Mucosa of descending colon (tissue), 3 donors: ENCODE measurements around the gene TFR2. TPM values are rescaled to one million over a fixed set of nuclear protein-coding genes. Genes with fewer than 3 reads are reported as not detected.

Experiments
- ATAC-seq: fragments of 200-7000 bp; cut with Tn5 transposase; one replicate; pipeline ENCODE4 v1.9.1; 2020; ENCODE audit warnings: mild to moderate bottlenecking, moderate library complexity
- DNase-seq, 3 donors: peaks; one replicate each; pipeline ENCODE4 v3.0.0-alpha.2; 2020
- H3K36me3 ChIP-seq: fragments of 200-600 bp; one replicate; pipeline ENCODE4 v1.8.0; 2021; ENCODE audit warnings: low read depth, mild to moderate bottlenecking
- H3K4me1 ChIP-seq: fragments of 200-600 bp; one replicate; pipeline ENCODE4 v1.8.0; 2021; ENCODE audit warnings: low read depth, mild to moderate bottlenecking
- H3K4me3 ChIP-seq: fragments of 200-600 bp; one replicate; pipeline ENCODE4 v1.8.0; 2021; ENCODE audit warnings: mild to moderate bottlenecking
- H3K9me3 ChIP-seq: fragments of 200-600 bp; one replicate; pipeline ENCODE4 v1.8.0; 2021; ENCODE audit warnings: mild to moderate bottlenecking
- CTCF ChIP-seq: fragments of 200-600 bp; IDR thresholded peaks from one replicate; pipeline ENCODE4 v1.8.0; 2022; ENCODE audit warnings: antibody characterized with exemption, mild to moderate bottlenecking
- intact Hi-C, 2 donors: fragments of 100-400 bp; cut with DNase I in 1 of 2; cut with micrococcal nuclease in 1 of 2; formaldehyde crosslinking; loops; one replicate each; pipeline versions ENCODE4 v1.11.0 to v1.11.1; 2022; cut with DNase I, micrococcal nuclease
- total RNA-seq, 3 donors: library from RNA; stranded (reverse); fragmentation: NEBNext Ultra II Directional in 2 of 3; extraction: Animal tissue kit (Norgen Biotek cat#: 25700) in 2 of 3; gene quantifications; one replicate each; pipeline versions ENCODE4 v1.2.1 to v1.2.4, GENCODE V29; 2021 to 2023
- donor health status: DM: no; HTN: no; CAD: no; lungs with moderate emphysema.
- donor health status: DM: no; HTN: no; CAD: no.
- donor health status: DM: no; HTN: yes; CAD: no.

Gene TFR2
- total RNA-seq, 3 donors from 2014 or later, result 0.57 to 1.2 (median 1.1) TPM

- Histone ChIP-seq H3K9me3 (no peaks in the 10 kb centered on the region), H3K36me3 (peaks cover 22% of the 10 kb centered on the region), H3K4me3 (no peak overlapping the region), H3K4me1 (no peaks in the 10 kb centered on the region)
- DNase-seq (no peak), ATAC-seq (no peak)
- no peak for TF ChIP-seq CTCF
- intact Hi-C loops, result loop anchor here in 1 of 2 donors (10.0 kb wide), 1 partner anchor 209 kb away; the partner anchor contains the start of gene TSC22D4
Measured at GRCh38 chr7:100683659-100684533, 42.5 kb upstream of the TFR2 start.

- ATAC-seq (no peak), DNase-seq (no peak)
- Histone ChIP-seq H3K9me3 (no peaks in the 10 kb centered on the region), H3K36me3 (peaks cover 30% of the 10 kb centered on the region), H3K4me1 (no peaks in the 10 kb centered on the region), H3K4me3 (no peak overlapping the region)
- TF ChIP-seq CTCF, result no peak
- intact Hi-C loops, result loop anchor here in 1 of 2 donors (10.0 kb wide), 1 partner anchor 208 kb away; the partner anchor contains the start of gene TSC22D4
Measured at GRCh38 chr7:100682991-100683658, 41.8 kb upstream of the TFR2 start.

GRCh38 chr7:100682228-100682741 is 40.9 kb upstream of the TFR2 start:
- ATAC-seq, result no peak
- H3K36me3 ChIP-seq, result peaks cover 31% of the 10 kb centered on the region
- TF ChIP-seq CTCF, result no peak
- no peaks in the 10 kb centered on the region for H3K4me1 ChIP-seq
- peak in 1 of 3 donors; percentile 56 for DNase-seq
- H3K4me3 ChIP-seq, result no peak overlapping the region
- H3K9me3 ChIP-seq, result no peaks in the 10 kb centered on the region
- intact Hi-C loops, result loop anchor here in 1 of 2 donors (10.0 kb wide), 1 partner anchor 207 kb away; the partner anchor contains the start of gene TSC22D4

- H3K36me3 ChIP-seq, result peaks cover 31% of the 10 kb centered on the region
- H3K9me3 ChIP-seq, result no peaks in the 10 kb centered on the region
- DNase-seq (no peak), ATAC-seq (no peak)
- TF ChIP-seq CTCF, result no peak
- no peaks in the 10 kb centered on the region for H3K4me1 ChIP-seq
- intact Hi-C loops, result loop anchor here in 1 of 2 donors (10.0 kb wide), 1 partner anchor 207 kb away; the partner anchor contains the start of gene TSC22D4
- no peak overlapping the region for H3K4me3 ChIP-seq
Measured at GRCh38 chr7:100681491-100682227, 40.3 kb upstream of the TFR2 start.
